ENCODE measurements around the gene IKZF2. TPM values are rescaled to one million over a fixed set of nuclear protein-coding genes. Genes with fewer than 3 reads are reported as not detected.

Gene IKZF2
- total and polyA plus RNA-seq, 8 donors: 0.65 to 8.6 (median 3.2) TPM

DNA sequence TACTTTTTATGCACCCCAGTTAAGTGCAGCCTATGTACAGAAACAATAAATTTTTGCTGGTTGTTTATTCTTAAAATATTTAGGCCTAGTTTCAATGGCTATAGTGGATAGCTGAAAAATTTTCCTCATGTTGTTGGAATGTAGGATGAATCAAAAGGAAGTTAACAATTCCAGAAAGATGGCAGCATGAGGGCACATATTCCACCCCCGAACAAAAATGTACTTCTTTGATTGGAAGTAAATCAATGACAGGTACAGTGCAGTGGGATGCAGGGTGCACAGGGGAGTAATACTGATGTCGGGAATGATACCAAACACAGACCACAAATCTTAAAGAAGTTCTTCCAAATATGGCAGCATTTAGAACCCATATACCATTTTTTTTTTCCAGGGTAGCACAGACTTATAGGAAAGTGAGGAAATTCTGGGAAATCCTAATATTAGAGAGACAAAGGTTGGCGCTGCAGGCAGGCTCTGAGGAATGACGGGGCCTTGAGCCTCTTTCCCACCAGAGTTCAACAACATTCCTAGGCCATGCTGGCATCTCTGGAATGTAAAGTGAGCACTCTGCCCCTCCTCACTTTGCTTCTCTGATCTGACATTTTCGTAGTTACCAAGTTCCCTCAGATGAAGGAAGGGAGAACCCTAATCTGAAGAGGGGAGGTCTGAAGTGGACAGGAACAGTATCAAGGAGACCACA is 36.6 kb upstream of the IKZF2 start:
- TF ChIP-seq, protein P1, sequence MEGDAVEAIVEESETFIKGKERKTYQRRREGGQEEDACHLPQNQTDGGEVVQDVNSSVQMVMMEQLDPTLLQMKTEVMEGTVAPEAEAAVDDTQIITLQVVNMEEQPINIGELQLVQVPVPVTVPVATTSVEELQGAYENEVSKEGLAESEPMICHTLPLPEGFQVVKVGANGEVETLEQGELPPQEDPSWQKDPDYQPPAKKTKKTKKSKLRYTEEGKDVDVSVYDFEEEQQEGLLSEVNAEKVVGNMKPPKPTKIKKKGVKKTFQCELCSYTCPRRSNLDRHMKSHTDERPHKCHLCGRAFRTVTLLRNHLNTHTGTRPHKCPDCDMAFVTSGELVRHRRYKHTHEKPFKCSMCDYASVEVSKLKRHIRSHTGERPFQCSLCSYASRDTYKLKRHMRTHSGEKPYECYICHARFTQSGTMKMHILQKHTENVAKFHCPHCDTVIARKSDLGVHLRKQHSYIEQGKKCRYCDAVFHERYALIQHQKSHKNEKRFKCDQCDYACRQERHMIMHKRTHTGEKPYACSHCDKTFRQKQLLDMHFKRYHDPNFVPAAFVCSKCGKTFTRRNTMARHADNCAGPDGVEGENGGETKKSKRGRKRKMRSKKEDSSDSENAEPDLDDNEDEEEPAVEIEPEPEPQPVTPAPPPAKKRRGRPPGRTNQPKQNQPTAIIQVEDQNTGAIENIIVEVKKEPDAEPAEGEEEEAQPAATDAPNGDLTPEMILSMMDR (IDR thresholded peaks at IDR 0.05): no peak
- Histone ChIP-seq H3K4me1 (no peaks in the 10 kb centered on the region), H3K4me3 (no peak overlapping the region), H3K9me3 (no peaks in the 10 kb centered on the region), H3K27me3 (no peaks in the 10 kb centered on the region), H3K36me3 (no peaks in the 10 kb centered on the region), H3K27ac (peak overlapping the region in 2 of 4 donors; percentile 6 to 22)
- intact Hi-C loops (cut with DNase I): no loop called here
- DNase-seq (peak in 1 of 6 donors; percentile 16), FAIRE-seq (no peak), ATAC-seq (peak; percentile 38 to 81 (median 74))
- WGBS, 2 donors: 50 to 52% methylated on average over 5 of the region's 5 CpGs

GRCh38 chr2:213187386-213187785 is 36.0 kb upstream of the IKZF2 start:
- WGBS, 2 donors: 28 to 30% methylated on average over 3 of the region's 3 CpGs
- TF ChIP-seq, protein P1 (IDR thresholded peaks at IDR 0.05): no peak
- ATAC-seq (no peak), DNase-seq (no peak), FAIRE-seq (no peak)
- H3K4me3 ChIP-seq: no peak overlapping the region
- intact Hi-C loops (cut with DNase I): no loop called here
- H3K9me3 ChIP-seq: no peaks in the 10 kb centered on the region
- no peaks in the 10 kb centered on the region for H3K36me3 ChIP-seq
- no peaks in the 10 kb centered on the region for H3K27me3 ChIP-seq
- H3K27ac ChIP-seq: peak overlapping the region in 1 of 4 donors; percentile 22
- H3K4me1 ChIP-seq: no peaks in the 10 kb centered on the region

- WGBS, 2 donors: 73 to 86% methylated on average over 3 of the region's 3 CpGs
- Histone ChIP-seq H3K27ac (no peak overlapping the region), H3K36me3 (no peaks in the 10 kb centered on the region), H3K4me1 (no peaks in the 10 kb centered on the region), H3K9me3 (no peaks in the 10 kb centered on the region), H3K4me3 (no peak overlapping the region), H3K27me3 (no peaks in the 10 kb centered on the region)
- ATAC-seq (no peak), FAIRE-seq (no peak), DNase-seq (no peak)
- TF ChIP-seq, protein P1 (IDR thresholded peaks at IDR 0.05): no peak
- intact Hi-C loops (cut with DNase I): no loop called here
Measured at GRCh38 chr2:213185147-213185822, 33.9 kb upstream of the IKZF2 start.

GRCh38 chr2:213181712-213182111 is 30.3 kb upstream of the IKZF2 start:
- H3K36me3 ChIP-seq: no peaks in the 10 kb centered on the region
- no peaks in the 10 kb centered on the region for H3K27me3 ChIP-seq
- H3K4me1 ChIP-seq: no peaks in the 10 kb centered on the region
- intact Hi-C loops (cut with DNase I): no loop called here
- no peak for ATAC-seq
- H3K27ac ChIP-seq: no peak overlapping the region
- TF ChIP-seq, protein P1 (IDR thresholded peaks at IDR 0.05): no peak
- no peaks in the 10 kb centered on the region for H3K9me3 ChIP-seq
- H3K4me3 ChIP-seq: no peak overlapping the region
- FAIRE-seq: no peak
- DNase-seq: no peak

- DNase-seq (no peak), ATAC-seq (no peak), FAIRE-seq (no peak)
- H3K36me3 ChIP-seq: no peaks in the 10 kb centered on the region
- H3K27me3 ChIP-seq: no peaks in the 10 kb centered on the region
- intact Hi-C loops (cut with DNase I): no loop called here
- H3K4me1 ChIP-seq: no peaks in the 10 kb centered on the region
- H3K9me3 ChIP-seq: no peaks in the 10 kb centered on the region
- WGBS, 2 donors: 65 to 89% methylated on average over 1 of the region's 1 CpG
- TF ChIP-seq, protein P1 (IDR thresholded peaks at IDR 0.05): no peak
- H3K27ac ChIP-seq: no peak overlapping the region
- no peak overlapping the region for H3K4me3 ChIP-seq
Measured at GRCh38 chr2:213177679-213178078, 26.3 kb upstream of the IKZF2 start.
